Cardiac muscle cell (in vitro differentiated cells and primary cell): ENCODE data around the gene NR2C2AP. TPM values are rescaled to one million over a fixed set of nuclear protein-coding genes. Genes with fewer than 3 reads are reported as not detected.

Experiments used
- DNase-seq, 2 donors: peaks; one replicate each; pipeline versions ENCODE4 v3.0.0 to v3.0.0-alpha.2; 2010 to 2017; ENCODE audit warnings: low read depth in 1 of 2, low spot score in 1 of 2
- H3K27ac ChIP-seq: fragments of 200-600 bp; sonication (generic); 2 replicates; pipeline ENCODE4 v1.5.1; 2016
- H3K27me3 ChIP-seq: fragments of 200-600 bp; sonication (generic); 2 replicates; pipeline ENCODE4 v1.6.0; 2016; ENCODE audit warnings: control low read depth
- H3K36me3 ChIP-seq: fragments of 200-600 bp; sonication (generic); 2 replicates; pipeline ENCODE4 v1.5.1; 2016; ENCODE audit warnings: control low read depth
- H3K4me1 ChIP-seq: fragments of 200-600 bp; sonication (generic); 2 replicates; pipeline ENCODE4 v1.8.1; 2017; ENCODE audit warnings: low read depth, mild to moderate bottlenecking, mixed run types
- H3K4me3 ChIP-seq: fragments of 200-600 bp; sonication (generic); 2 replicates; pipeline ENCODE4 v1.5.1; 2016; ENCODE audit warnings: mild to moderate bottlenecking
- H3K9me3 ChIP-seq: fragments of 200-600 bp; sonication (generic); 2 replicates; pipeline ENCODE4 v1.5.1; 2017; ENCODE audit warnings: low read depth, mild to moderate bottlenecking, control low read depth
- CTCF ChIP-seq: IDR thresholded peaks from 2 replicates; pipeline ENCODE4 v1.5.1; 2012; ENCODE audit warnings: low read depth, mild to moderate bottlenecking, low read length
- polyA plus RNA-seq: library from polyadenylated mRNA; unstranded; fragments of >200 nt; fragmentation: Nextera tagmentation; extraction: Ambion mirVana; gene quantifications from 2 replicates; pipeline ENCODE4 v1.2.1, GENCODE V29; 2016
- total RNA-seq: library from RNA; depleted of rRNA; stranded (reverse); fragments of >200 nt; gene quantifications from 2 replicates; pipeline ENCODE4 v1.2.3, GENCODE V29; 2016

NR2C2AP gene
- total and polyA plus RNA-seq, 2 experiments from 2014 or later: 6.4 to 10.0 TPM

GRCh38 chr19:19159534-19159933 is 43.7 kb downstream of the NR2C2AP start:
- H3K27ac ChIP-seq: no peak overlapping the region
- H3K9me3 ChIP-seq: no peaks in the 10 kb centered on the region
- no peaks in the 10 kb centered on the region for H3K27me3 ChIP-seq
- no peaks in the 10 kb centered on the region for H3K4me1 ChIP-seq
- DNase-seq: no peak
- TF ChIP-seq CTCF: no peak
- no peak overlapping the region for H3K4me3 ChIP-seq
- H3K36me3 ChIP-seq: no peaks in the 10 kb centered on the region

- no peak for TF ChIP-seq CTCF
- no peak for DNase-seq
- H3K4me1 ChIP-seq: no peaks in the 10 kb centered on the region
- no peaks in the 10 kb centered on the region for H3K36me3 ChIP-seq
- H3K27ac ChIP-seq: no peak overlapping the region
- H3K27me3 ChIP-seq: no peaks in the 10 kb centered on the region
- no peak overlapping the region for H3K4me3 ChIP-seq
- H3K9me3 ChIP-seq: no peaks in the 10 kb centered on the region
Observed at GRCh38 chr19:19157808-19158207, 45.4 kb downstream of the NR2C2AP start.

GRCh38 chr19:19155495-19156219 is 47.6 kb downstream of the NR2C2AP start:
- Histone ChIP-seq H3K27me3 (no peaks in the 10 kb centered on the region), H3K4me3 (no peak overlapping the region), H3K4me1 (no peaks in the 10 kb centered on the region), H3K36me3 (no peaks in the 10 kb centered on the region), H3K27ac (no peak overlapping the region), H3K9me3 (no peaks in the 10 kb centered on the region)
- DNase-seq: no peak
- no peak for TF ChIP-seq CTCF

GRCh38 chr19:19154768-19155494 is 48.3 kb downstream of the NR2C2AP start:
- no peaks in the 10 kb centered on the region for H3K27me3 ChIP-seq
- no peaks in the 10 kb centered on the region for H3K36me3 ChIP-seq
- no peak for DNase-seq
- no peak overlapping the region for H3K27ac ChIP-seq
- TF ChIP-seq CTCF: no peak
- H3K4me3 ChIP-seq: no peak overlapping the region
- no peaks in the 10 kb centered on the region for H3K4me1 ChIP-seq
- H3K9me3 ChIP-seq: no peaks in the 10 kb centered on the region

DNA sequence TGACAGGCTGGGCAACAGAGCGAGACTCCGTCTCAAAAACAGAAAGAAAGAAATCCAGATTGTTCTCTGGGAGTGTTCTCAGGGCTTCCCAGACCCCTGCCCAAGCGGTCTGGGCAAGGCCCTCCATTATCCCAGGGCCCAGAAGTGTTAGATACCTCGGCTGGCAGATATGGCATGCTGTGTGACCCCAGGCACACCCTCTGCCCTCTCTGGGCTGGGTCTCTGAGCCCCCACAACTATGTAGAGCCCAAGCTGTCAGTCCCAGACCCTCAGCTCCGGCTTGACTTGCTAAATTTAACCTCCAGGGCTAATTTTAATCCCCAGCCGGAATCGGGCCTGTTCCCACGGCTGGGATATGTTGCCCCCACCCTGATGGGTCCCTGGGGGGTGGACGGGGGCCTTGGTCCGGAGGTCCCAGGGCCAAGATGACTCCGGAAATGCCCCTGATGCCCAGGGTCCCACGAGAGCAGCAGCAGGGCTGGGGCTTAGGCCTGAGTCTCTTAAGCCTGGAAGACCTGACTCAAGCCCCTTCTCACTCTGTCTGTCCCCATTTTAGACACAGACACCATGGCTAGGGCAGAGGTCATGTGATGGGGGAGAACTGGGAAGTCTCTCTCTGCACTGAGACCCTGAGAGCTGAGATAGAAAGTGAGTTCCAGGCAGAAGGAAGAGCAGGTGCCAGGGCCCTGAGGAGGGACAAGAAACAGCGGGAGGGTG is 50.4 kb downstream of the NR2C2AP start:
- Histone ChIP-seq H3K27me3 (no peaks in the 10 kb centered on the region), H3K27ac (no peak overlapping the region), H3K4me3 (no peak overlapping the region), H3K9me3 (no peaks in the 10 kb centered on the region), H3K4me1 (no peaks in the 10 kb centered on the region), H3K36me3 (no peaks in the 10 kb centered on the region)
- no peak for DNase-seq
- no peak for TF ChIP-seq CTCF
